Measurements from ENCODE around the gene MMD2.
A peak's percentile ranks its signal among the peaks of the same experiment; 100 is the strongest.
"Not testable (repeated sequence)": the region's sequence is repeated elsewhere in the genome, so short reads cannot be mapped to it uniquely, and the experiment has no call there.

MMD2 gene, protein sequence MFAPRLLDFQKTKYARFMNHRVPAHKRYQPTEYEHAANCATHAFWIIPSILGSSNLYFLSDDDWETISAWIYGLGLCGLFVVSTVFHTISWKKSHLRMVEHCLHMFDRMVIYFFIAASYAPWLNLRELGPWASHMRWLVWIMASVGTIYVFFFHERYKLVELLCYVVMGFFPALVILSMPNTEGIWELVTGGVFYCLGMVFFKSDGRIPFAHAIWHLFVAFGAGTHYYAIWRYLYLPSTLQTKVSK

DNA sequence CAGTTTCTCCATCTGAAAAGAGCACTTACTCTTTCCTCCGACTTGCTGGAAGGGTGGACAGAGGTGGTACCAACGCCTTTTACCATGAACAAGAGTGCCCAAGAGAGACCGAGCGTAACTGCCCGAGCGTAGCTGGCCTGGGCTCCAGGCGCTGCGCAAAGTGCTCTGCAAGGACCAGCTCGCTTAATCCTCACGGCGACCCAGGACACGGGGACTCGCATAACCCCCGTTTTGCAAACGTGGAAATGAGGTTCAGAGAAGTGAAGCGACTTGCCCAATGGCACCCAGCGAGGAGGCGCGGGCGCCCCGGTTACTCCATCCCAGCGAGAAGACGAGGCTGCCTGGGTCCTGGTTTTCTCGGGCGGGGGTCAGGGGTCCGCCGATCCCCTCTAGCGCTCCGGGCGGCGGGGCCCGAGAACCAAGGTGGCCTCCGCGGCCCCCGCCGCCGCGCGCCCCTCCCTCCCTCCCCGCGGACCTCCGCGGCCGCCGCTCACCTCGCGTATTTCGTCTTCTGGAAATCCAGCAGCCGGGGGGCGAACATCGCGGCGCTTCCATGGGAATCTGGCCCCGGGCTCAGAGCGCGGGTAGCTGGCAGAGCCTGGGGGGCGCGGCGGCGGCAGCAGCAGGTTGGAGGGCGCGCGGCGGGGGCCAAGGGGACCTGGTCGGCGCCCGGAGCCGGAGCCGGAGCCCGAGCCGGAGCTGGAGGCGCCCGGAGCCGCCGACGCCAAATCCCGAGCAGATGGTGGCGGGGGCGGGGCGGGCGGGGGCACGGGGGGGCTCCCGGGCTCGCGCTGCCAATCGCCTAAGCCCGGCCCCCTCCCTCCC lies at the start of gene MMD2:
MMD2 (minus strand) TSS at position 711 of the 825 bp plus-strand sequence; CDS start at position 541, 170 bp downstream.
- Mint-ChIP-seq H3K36me3 (ENCODE audit: low read depth) (no peaks in the 10 kb centered on the region), H3K4me1 (ENCODE audit: low read depth) (peaks cover 6% of the 10 kb centered on the region), H3K27me3 (peaks cover 42% of the 10 kb centered on the region), H3K9me3 (no peaks in the 10 kb centered on the region), H3K4me3 (peak within 1 kb of the TSS; percentile 19), H3K27ac (no peak within 1 kb of the TSS)

DNA sequence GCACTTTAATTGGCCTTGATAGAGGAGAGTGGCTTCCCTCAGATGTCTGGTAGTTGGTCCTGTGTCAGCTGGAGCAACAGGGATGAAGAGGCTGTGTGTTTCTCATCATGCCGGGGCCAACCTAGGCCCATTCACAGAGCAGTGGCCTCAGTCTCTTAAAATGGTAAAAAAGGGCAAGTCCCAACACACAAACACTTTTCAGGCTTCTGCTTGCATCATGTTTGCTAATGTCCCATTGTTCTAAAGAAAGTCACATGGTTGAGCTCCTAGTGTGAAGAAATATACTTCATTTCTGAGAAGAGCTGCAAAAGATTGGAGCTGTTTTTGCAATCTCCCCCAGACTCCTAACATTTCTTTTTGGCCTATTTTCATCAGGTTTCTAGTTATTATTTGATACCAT lies 46.1 kb upstream of the MMD2 start:
- no peak overlapping the region for H3K27ac Mint-ChIP-seq
- peaks cover 6% of the 10 kb centered on the region for H3K9me3 Mint-ChIP-seq
- H3K4me3 Mint-ChIP-seq = no peak overlapping the region
- H3K4me1 Mint-ChIP-seq (ENCODE audit: low read depth) = peaks cover 3% of the 10 kb centered on the region
- peaks cover 70% of the 10 kb centered on the region for H3K36me3 Mint-ChIP-seq (ENCODE audit: low read depth)
- no peaks in the 10 kb centered on the region for H3K27me3 Mint-ChIP-seq

- Mint-ChIP-seq H3K9me3 (no peaks in the 10 kb centered on the region), H3K27ac (peak overlapping the region; percentile 45), H3K27me3 (no peaks in the 10 kb centered on the region), H3K4me1 (ENCODE audit: low read depth) (peaks cover 11% of the 10 kb centered on the region), H3K4me3 (no peak overlapping the region), H3K36me3 (ENCODE audit: low read depth) (peaks cover 71% of the 10 kb centered on the region)
Observed at GRCh38 chr7:5001911-5002310, 42.9 kb upstream of the MMD2 start.

DNA sequence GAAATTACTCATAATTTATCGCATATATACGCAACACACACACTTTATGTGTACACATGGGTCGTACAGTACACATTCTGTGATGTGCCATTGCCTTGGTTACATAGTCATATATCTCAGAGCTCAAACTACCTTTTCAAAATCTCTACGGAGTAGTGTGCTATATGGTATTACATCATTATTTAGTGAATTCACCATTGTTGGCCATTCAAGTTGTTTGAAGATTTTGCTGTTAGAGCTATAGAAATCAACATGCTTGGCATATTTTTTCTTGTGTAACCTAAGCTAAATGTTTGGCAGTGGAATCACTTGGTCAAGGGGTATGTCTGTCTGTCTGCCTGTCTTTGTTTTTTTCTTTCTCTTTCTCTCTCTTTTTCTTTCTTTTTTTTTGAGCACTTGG lies 42.0 kb upstream of the MMD2 start:
- no peaks in the 10 kb centered on the region for H3K9me3 Mint-ChIP-seq
- peaks cover 71% of the 10 kb centered on the region for H3K36me3 Mint-ChIP-seq (ENCODE audit: low read depth)
- H3K27me3 Mint-ChIP-seq = no peaks in the 10 kb centered on the region
- H3K27ac Mint-ChIP-seq = no peak overlapping the region
- H3K4me3 Mint-ChIP-seq = no peak overlapping the region
- H3K4me1 Mint-ChIP-seq (ENCODE audit: low read depth) = peaks cover 11% of the 10 kb centered on the region

DNA sequence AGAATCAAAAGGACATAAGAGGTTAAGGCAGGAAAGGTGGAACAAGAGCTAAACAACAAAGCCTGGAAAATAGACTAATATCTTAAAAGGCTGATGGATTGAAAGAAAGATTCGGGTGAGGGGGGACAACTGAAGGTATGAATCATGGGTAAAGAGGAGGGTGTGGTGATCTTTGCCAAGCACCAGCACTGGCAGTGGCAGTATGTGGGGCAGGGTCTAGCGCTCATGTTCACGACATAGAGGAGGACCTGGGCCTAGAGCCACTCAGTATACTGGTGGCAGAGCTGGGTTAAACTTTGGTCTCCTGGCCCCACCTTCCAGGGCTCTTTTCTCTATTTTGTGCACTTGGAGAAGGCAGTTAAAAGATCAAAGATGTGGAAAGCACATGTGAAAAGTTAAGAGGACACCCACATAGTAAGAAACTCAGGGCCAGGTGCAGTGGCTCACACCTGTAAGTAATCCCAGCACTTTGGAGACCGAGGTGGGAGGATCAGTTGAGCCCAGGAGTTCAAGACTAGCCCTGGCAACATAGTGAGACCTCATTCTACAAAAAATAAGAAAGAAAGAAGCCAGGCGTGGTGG lies 40.5 kb upstream of the MMD2 start:
- Mint-ChIP-seq H3K9me3 (no peaks in the 10 kb centered on the region), H3K4me1 (ENCODE audit: low read depth) (peaks cover 11% of the 10 kb centered on the region), H3K27me3 (no peaks in the 10 kb centered on the region), H3K27ac (peak overlapping the region; percentile 19), H3K4me3 (no peak overlapping the region), H3K36me3 (ENCODE audit: low read depth) (peaks cover 66% of the 10 kb centered on the region)

DNA sequence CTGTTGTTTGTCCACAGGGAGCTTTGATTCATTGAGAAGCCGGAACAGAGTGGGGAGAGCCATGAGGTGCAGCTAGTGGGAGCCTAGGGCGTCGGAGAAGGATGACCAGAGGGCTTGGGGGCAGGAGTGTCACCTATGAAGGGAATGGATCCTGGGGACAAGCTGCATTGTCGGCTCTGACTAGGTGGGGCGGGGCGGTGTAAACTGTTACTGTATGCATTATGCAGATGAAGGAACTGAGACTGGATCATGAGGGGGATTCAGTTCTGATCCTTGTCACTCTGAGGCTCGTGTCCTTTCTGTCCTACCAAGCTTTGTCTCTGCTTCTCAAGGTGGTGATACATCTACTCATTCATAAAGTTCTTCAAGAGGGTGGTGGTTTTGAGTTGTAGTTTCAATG lies 39.9 kb upstream of the MMD2 start:
- no peaks in the 10 kb centered on the region for H3K9me3 Mint-ChIP-seq
- peak overlapping the region; percentile 19 for H3K27ac Mint-ChIP-seq
- peaks cover 67% of the 10 kb centered on the region for H3K36me3 Mint-ChIP-seq (ENCODE audit: low read depth)
- H3K27me3 Mint-ChIP-seq = no peaks in the 10 kb centered on the region
- peaks cover 11% of the 10 kb centered on the region for H3K4me1 Mint-ChIP-seq (ENCODE audit: low read depth)
- H3K4me3 Mint-ChIP-seq = no peak overlapping the region

- no peak overlapping the region for H3K4me3 Mint-ChIP-seq
- H3K27ac Mint-ChIP-seq = peak overlapping the region; percentile 48
- no peaks in the 10 kb centered on the region for H3K9me3 Mint-ChIP-seq
- no peaks in the 10 kb centered on the region for H3K27me3 Mint-ChIP-seq
- H3K4me1 Mint-ChIP-seq (ENCODE audit: low read depth) = peaks cover 11% of the 10 kb centered on the region
- H3K36me3 Mint-ChIP-seq (ENCODE audit: low read depth) = peaks cover 69% of the 10 kb centered on the region
Observed at GRCh38 chr7:4998244-4998643, 39.3 kb upstream of the MMD2 start.

DNA sequence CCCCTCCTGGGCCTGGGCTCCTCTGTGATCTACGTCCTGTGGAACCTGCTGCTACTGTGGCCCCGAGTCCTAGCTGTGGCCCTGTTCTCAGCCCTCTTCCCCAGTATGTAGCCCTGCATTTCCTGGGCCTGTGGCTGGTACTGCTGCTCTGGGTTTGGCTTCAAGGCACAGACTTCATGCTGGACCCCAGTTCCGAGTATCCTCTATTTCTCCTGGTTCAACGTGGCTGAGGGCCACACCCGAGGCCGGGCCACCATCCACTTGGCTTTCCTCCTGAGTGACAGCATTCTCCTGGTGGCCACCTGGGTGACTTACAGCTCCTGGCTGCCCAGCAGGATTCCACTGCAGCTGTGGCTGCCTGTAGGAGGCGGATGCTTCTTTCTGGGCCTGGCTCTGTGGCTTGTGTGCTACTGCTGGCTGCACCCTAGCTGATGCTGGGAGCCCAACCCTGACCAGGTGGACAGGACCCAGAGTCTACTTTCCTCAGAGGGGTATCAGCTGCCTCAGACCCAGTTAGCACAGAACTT lies 37.8 kb upstream of the MMD2 start:
- Mint-ChIP-seq H3K27me3 (no peaks in the 10 kb centered on the region), H3K9me3 (no peaks in the 10 kb centered on the region), H3K4me1 (ENCODE audit: low read depth) (peaks cover 9% of the 10 kb centered on the region), H3K4me3 (no peak overlapping the region), H3K27ac (no peak overlapping the region), H3K36me3 (ENCODE audit: low read depth) (peaks cover 70% of the 10 kb centered on the region)

DNA sequence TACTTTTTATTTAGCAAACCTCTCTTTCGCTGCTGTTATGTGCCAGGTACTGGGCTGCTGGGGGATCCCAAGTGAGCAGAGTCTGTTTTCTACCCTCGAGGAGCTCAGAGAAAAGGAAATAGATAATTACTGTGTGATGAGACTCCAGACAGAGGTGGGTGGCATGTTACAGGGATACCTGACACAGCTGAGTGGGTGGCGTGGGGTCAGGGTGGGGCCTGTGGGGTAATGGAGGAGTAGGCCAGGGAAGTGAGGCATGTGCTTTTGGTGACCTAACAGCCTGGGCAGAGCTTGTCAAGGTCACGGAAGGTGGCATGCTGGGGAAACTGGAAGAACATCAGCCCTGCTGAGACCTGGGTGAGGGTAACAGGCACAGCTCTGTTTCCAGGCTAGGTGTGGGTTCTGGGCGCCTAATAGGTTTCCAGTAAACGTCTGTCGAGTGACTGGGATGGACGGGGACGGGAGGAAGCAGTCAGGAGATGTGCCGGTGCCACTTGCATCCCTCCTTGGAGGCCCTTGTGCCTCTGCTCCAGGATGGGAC lies 36.5 kb upstream of the MMD2 start:
- Mint-ChIP-seq H3K9me3 (no peaks in the 10 kb centered on the region), H3K4me3 (no peak overlapping the region), H3K4me1 (ENCODE audit: low read depth) (peaks cover 8% of the 10 kb centered on the region), H3K27me3 (no peaks in the 10 kb centered on the region), H3K36me3 (ENCODE audit: low read depth) (peaks cover 63% of the 10 kb centered on the region), H3K27ac (no peak overlapping the region)

DNA sequence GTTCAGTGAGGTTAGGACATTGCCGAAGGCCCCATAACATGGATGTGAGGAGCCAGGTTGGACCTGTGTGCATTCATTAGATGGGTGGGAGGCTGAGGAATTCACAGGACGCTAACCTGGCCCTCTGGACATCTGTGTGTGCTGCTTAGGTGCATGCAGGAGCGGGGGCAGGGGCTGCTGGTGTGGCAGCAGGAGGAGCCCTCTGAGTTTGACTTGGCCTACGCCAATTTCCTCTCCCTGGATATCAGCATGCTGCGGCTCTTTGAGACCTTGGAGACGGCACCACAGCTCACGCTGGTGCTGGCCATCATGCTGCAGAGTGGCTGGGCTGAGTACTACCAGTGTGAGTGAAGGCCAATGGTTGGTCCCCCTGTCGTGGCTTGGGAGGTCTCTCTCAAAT lies 34.5 kb upstream of the MMD2 start:
- Mint-ChIP-seq H3K9me3 (no peaks in the 10 kb centered on the region), H3K4me3 (no peak overlapping the region), H3K4me1 (ENCODE audit: low read depth) (peaks cover 11% of the 10 kb centered on the region), H3K27ac (no peak overlapping the region), H3K27me3 (no peaks in the 10 kb centered on the region), H3K36me3 (ENCODE audit: low read depth) (peaks cover 57% of the 10 kb centered on the region)

GRCh38 chr7:4982741-4983140 lies 23.8 kb upstream of the MMD2 start:
- H3K27me3 Mint-ChIP-seq, H3K27ac Mint-ChIP-seq, H3K9me3 Mint-ChIP-seq, H3K4me3 Mint-ChIP-seq: not testable (repeated sequence)
- Mint-ChIP-seq H3K36me3 (ENCODE audit: low read depth) (peaks cover 70% of the 10 kb centered on the region), H3K4me1 (ENCODE audit: low read depth) (peaks cover 34% of the 10 kb centered on the region)

- not testable (repeated sequence) for H3K9me3 Mint-ChIP-seq, H3K27ac Mint-ChIP-seq, H3K4me3 Mint-ChIP-seq, H3K27me3 Mint-ChIP-seq
- peaks cover 71% of the 10 kb centered on the region for H3K36me3 Mint-ChIP-seq (ENCODE audit: low read depth)
- H3K4me1 Mint-ChIP-seq (ENCODE audit: low read depth) = peaks cover 38% of the 10 kb centered on the region
Observed at GRCh38 chr7:4981295-4981890, 22.4 kb upstream of the MMD2 start.

DNA sequence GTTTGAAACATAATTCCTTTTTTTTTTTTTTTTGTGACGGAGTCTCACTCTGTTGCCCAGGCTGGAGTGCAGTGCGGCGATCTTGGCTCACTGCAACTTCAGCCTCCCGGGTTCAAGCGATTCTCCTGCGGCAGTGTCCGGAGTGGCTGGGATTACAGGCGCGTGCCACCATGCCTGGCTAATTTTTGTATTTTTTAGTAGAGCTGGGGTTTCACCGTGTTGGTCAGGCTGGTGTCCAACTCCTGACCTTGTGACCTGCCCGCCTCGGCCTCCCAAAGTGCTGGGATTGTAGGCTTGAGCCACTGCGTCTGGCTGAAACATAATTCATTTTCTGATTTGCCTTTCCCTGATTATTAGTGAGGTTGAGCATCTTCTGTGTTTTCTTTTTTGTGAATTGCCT lies 16.6 kb upstream of the MMD2 start:
- Mint-ChIP-seq H3K4me1 (ENCODE audit: low read depth) (peaks cover 41% of the 10 kb centered on the region), H3K4me3 (peak overlapping the region; percentile 65), H3K27ac (peak overlapping the region; percentile 65), H3K36me3 (ENCODE audit: low read depth) (peaks cover 44% of the 10 kb centered on the region)
- H3K27me3 Mint-ChIP-seq, H3K9me3 Mint-ChIP-seq: not testable (repeated sequence)

GRCh38 chr7:4973728-4974198 lies 14.8 kb upstream of the MMD2 start:
- peak overlapping the region; percentile 90 for H3K4me3 Mint-ChIP-seq
- peak overlapping the region; percentile 89 for H3K27ac Mint-ChIP-seq
- H3K36me3 Mint-ChIP-seq (ENCODE audit: low read depth) = peaks cover 31% of the 10 kb centered on the region
- H3K27me3 Mint-ChIP-seq = no peaks in the 10 kb centered on the region
- peaks cover 29% of the 10 kb centered on the region for H3K4me1 Mint-ChIP-seq (ENCODE audit: low read depth)
- no peaks in the 10 kb centered on the region for H3K9me3 Mint-ChIP-seq
